GM06990 (cell line): ENCODE results near the gene TET1.
"Not testable (repeated sequence)": the region's sequence is repeated elsewhere in the genome, so short reads cannot be mapped to it uniquely, and the experiment has no call there.

ENCODE experiments used
- DNase-seq: peaks from one replicate; pipeline ENCODE4 v3.0.0-alpha.2; 2011; ENCODE audit not compliant: insufficient read length; ENCODE audit errors: extremely low read depth
- H3K27me3 ChIP-seq: replicated peaks from 2 replicates; pipeline ENCODE4 v1.6.0; 2011; ENCODE audit warnings: low read length; ENCODE audit not compliant: control insufficient read depth, insufficient read depth
- H3K36me3 ChIP-seq: 2 replicates; pipeline ENCODE4 v1.5.1; 2011; ENCODE audit warnings: low read length; ENCODE audit not compliant: control insufficient read depth, insufficient read depth
- H3K4me3 ChIP-seq: replicated peaks from 2 replicates; pipeline ENCODE4 v1.5.1; 2011; ENCODE audit warnings: low read depth, mild to moderate bottlenecking, control low read depth, low read length
- CTCF ChIP-seq: IDR thresholded peaks from 2 replicates; pipeline ENCODE4 v1.5.1; 2011; ENCODE audit warnings: low read length, control low read depth, mild to moderate bottlenecking, inconsistent platforms; ENCODE audit not compliant: insufficient read depth, poor library complexity, severe bottlenecking

The TET1 gene

GRCh38 chr10:68636335-68636734, 76.2 kb downstream of the TET1 start:
- no peak for DNase-seq
- no peak for TF ChIP-seq CTCF
- H3K27me3 ChIP-seq = no peaks in the 10 kb centered on the region
- H3K4me3 ChIP-seq = no peak overlapping the region
- no peaks in the 10 kb centered on the region for H3K36me3 ChIP-seq

DNA sequence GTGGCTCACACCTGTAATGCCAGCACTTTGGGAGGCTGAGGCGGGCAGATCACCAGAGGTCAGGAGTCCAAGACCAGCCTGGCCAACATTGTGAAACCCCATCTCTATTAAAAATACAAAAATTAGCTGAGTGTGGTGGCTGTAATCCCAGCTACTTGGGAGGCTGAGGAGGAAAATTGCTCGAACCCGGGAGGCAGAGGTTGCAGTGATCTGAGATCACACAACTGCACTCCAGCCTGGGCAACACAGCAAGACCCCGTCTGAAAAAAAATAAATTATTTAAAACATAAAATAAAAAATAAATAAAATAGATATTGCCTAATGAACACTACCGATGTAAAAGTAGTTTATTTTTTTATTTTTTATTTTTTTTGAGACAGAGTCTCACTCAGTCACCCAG, 83.4 kb downstream of the TET1 start:
- H3K36me3 ChIP-seq = not testable (repeated sequence)

DNA sequence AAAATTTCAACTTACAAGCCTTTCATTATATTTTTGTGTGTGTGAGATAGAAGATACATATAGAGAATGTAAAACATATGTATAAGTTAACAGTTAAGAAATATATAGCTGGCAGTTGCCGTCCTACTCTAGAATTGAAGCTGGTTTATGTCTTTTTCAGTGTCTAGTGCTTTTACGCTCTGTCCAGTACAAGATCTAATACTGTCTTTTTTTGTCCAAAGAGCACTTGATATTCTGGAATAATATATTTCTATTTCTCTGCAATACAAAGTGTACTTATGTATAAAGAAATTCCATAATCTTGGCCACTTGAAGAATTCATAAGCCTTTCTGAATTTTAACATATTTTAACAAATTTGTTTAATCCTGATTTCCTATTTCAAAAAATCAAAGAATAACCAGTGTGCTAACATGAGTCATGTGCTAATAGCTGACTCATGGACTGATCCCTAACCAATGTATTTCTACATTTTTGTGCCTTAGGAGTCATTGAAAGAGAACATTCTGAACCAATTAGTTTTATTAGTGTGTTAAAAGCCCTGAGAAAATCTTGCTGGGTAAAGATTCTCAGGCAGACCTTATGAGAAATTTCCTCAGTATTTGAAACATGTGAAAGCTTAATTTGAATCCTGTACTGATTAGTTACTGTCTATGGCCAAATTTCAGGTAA, 87.7 kb downstream of the TET1 start:
- TF ChIP-seq CTCF = no peak
- H3K27me3 ChIP-seq = no peaks in the 10 kb centered on the region
- no peaks in the 10 kb centered on the region; the same call in 1 of the 2 replicates for H3K36me3 ChIP-seq
- no peak overlapping the region for H3K4me3 ChIP-seq
- no peak for DNase-seq

More for the DNA sequence above, 83.4 kb downstream of the TET1 start:
- DNase-seq, H3K4me3 ChIP-seq, H3K27me3 ChIP-seq: not testable (repeated sequence)

DNA sequence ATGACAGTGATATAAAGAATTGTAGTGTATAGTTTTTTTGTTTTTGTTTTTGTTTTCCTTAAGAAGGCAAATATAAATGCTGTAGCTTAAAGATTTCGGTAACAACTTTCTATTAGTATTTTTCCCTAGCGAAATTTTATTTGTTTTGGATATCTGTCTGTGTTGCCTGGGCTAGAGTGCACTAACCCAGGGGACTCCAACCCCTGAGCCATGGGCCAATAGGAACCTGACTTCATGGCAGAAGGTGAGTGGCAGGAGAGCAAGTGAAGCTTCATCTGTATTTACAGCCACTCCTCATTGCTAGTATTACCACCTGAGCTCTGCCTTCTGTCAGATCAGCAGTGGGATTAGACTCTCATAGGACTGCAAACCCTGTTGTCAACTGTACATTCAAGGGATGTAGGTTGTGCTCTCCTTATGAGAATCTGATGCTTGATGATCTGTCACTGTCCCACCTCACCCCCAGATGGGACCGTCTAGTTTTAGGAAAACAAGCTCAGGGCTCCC, 95.5 kb downstream of the TET1 start:
- H3K36me3 ChIP-seq = no peaks in the 10 kb centered on the region
- H3K27me3 ChIP-seq = no peaks in the 10 kb centered on the region
- DNase-seq = no peak
- no peak overlapping the region for H3K4me3 ChIP-seq
- TF ChIP-seq CTCF = no peak

DNA sequence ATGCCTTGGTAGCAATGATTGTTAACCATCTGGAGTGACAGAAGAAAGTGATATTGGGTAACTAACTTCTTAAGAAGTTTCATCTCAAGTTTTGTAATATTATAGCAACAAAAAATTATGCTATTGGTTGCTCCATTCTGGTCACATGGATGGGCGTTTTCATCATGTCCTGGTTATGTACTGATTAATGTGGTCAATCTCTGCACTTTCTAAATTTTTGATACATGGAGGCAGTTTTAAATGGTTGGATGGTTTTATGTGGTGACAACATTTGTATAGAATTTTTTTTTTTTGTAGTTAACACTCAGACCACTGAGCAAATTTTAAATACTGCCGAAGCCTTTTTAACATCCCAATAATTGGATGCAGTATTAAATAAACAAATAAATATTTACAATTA, 105.7 kb downstream of the TET1 start:
- Histone ChIP-seq H3K27me3 (no peaks in the 10 kb centered on the region), H3K36me3 (no peaks in the 10 kb centered on the region), H3K4me3 (no peak overlapping the region)
- no peak for DNase-seq
- TF ChIP-seq CTCF = no peak

- no peaks in the 10 kb centered on the region for H3K36me3 ChIP-seq
These were observed 106.2 kb downstream of the TET1 start for GRCh38 chr10:68666280-68666760.

More at GRCh38 chr10:68666280-68666760, 106.2 kb downstream of the TET1 start:
- no peak for DNase-seq
- Histone ChIP-seq H3K4me3 (no peak overlapping the region), H3K27me3 (no peaks in the 10 kb centered on the region)
- no peak for TF ChIP-seq CTCF
